ENCODE data around the gene VWA2. TPM values are rescaled to one million over a fixed set of nuclear protein-coding genes. Genes with fewer than 3 reads are reported as not detected.

VWA2 gene
- total and polyA plus RNA-seq, 2 donors (not counting 3 experiments of a cell fraction or from before 2014, with no cell fraction given), result not detected

DNA sequence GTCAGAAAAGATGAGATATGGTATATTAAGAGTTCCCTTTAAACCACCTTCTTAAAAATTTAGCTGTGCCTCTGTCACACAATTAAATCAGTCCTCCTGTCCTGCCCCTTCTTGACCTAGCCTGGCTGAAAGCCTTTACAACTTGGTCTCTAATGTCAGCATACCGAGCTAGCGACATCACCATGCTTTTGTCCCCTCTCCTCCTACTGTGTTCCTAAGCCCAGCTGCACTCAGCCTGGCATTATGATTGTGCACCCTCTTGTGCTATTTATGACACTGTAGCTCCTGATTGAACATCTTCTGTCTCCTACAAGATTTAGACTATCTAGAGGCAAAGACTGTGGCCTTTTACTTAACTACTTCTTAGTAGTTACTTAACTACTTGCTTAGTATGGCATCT, 30.7 kb upstream of the VWA2 start:
- no peaks in the 10 kb centered on the region for H3K9me3 ChIP-seq (replicated peaks; ENCODE audit: control insufficient read depth, insufficient read depth, low read length)
- no peak overlapping the region for H3K27ac ChIP-seq (ENCODE audit: insufficient read depth, low read depth, low read length)
- H3K4me3 ChIP-seq (replicated peaks in 1 of 3; ENCODE audit: insufficient read depth in 1 of 3, low read depth in 1 of 3, low read length in 3 of 3), result no peak overlapping the region
- H3K9me1 ChIP-seq (replicated peaks; ENCODE audit: control insufficient read depth, extremely low read depth, insufficient read depth, low read length), result no peaks in the 10 kb centered on the region
- DNase-seq (ENCODE audit: low read depth, low spot score) (no peak), FAIRE-seq (no peak)
- ChIA-PET CTCF (no interaction called here), POLR2A (no interaction called here)
- H3K79me2 ChIP-seq (ENCODE audit: control insufficient read depth, insufficient read depth, low read length), result no peaks in the 10 kb centered on the region
- H3K4me2 ChIP-seq (ENCODE audit: insufficient read depth, low read length), result no peak overlapping the region
- no peak overlapping the region for H2AFZ ChIP-seq (ENCODE audit: low read depth, low read length)
- dilution Hi-C loops (cut with MboI; ENCODE audit: extremely low pct_ligation_motif_present, low sequenced_read_pairs), result no loop called here
- BruUV-seq (replicated peaks), result no TSS peak
- no peaks in the 10 kb centered on the region for H3K4me1 ChIP-seq (ENCODE audit: control insufficient read depth, extremely low read depth, insufficient read depth, low read length)
- H3K27me3 ChIP-seq (ENCODE audit: control insufficient read depth in 2 of 2, insufficient read depth in 2 of 2, low read length in 2 of 2), result peaks cover 2 to 3% of the 10 kb centered on the region in 2 experiments
- no peaks in the 10 kb centered on the region for H3K36me3 ChIP-seq (ENCODE audit: control insufficient read depth in 2 of 2, extremely low read depth in 1 of 2, insufficient read depth in 2 of 2, low read length in 2 of 2)
- intact Hi-C loops (cut with micrococcal nuclease), result no loop called here
- TF ChIP-seq POLR2A (IDR thresholded peaks at IDR 0.05; ENCODE audit: low read depth, low read length), result no peak
- TF ChIP-seq, protein P1, sequence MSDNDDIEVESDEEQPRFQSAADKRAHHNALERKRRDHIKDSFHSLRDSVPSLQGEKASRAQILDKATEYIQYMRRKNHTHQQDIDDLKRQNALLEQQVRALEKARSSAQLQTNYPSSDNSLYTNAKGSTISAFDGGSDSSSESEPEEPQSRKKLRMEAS (IDR thresholded peaks at IDR 0.05; ENCODE audit: insufficient read depth, insufficient read length), result no peak
- TF ChIP-seq, protein P2, sequence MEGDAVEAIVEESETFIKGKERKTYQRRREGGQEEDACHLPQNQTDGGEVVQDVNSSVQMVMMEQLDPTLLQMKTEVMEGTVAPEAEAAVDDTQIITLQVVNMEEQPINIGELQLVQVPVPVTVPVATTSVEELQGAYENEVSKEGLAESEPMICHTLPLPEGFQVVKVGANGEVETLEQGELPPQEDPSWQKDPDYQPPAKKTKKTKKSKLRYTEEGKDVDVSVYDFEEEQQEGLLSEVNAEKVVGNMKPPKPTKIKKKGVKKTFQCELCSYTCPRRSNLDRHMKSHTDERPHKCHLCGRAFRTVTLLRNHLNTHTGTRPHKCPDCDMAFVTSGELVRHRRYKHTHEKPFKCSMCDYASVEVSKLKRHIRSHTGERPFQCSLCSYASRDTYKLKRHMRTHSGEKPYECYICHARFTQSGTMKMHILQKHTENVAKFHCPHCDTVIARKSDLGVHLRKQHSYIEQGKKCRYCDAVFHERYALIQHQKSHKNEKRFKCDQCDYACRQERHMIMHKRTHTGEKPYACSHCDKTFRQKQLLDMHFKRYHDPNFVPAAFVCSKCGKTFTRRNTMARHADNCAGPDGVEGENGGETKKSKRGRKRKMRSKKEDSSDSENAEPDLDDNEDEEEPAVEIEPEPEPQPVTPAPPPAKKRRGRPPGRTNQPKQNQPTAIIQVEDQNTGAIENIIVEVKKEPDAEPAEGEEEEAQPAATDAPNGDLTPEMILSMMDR (IDR thresholded peaks at IDR 0.05; ENCODE audit: extremely low read depth in 1 of 2, insufficient read depth in 1 of 2, low read depth in 1 of 2, low read length in 2 of 2), result no peak
- TF ChIP-seq POLR2AphosphoS5 (IDR thresholded peaks at IDR 0.05; ENCODE audit: insufficient read depth, low read depth, low read length), result no peak
- no peak overlapping the region for H3K9ac ChIP-seq (replicated peaks; ENCODE audit: extremely low read depth, insufficient read depth, low read length)
- no peaks in the 10 kb centered on the region for H4K20me1 ChIP-seq (replicated peaks; ENCODE audit: control insufficient read depth, extremely low read depth, insufficient read depth, low read length)

DNA sequence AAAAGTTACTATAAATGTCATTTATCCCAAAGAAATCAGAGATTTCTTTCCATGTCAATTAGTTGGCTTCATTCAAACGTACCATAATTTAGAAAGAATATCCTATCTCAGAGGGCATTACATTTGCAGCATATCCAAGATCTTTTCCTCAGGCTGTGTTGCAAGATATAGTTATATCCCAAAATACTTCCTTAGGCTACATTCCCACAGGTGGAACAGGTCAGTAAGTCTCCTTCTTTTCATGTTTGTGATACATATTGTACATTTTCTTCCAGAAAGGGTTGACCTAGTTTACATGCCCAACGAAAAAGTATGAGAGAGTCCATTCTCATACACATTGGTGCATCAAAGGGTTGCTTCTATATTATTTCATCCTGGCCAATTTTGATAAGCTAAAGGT, 26.9 kb upstream of the VWA2 start:
- Histone ChIP-seq H3K27me3 (ENCODE audit: control insufficient read depth in 2 of 2, insufficient read depth in 2 of 2, low read length in 2 of 2) (peaks cover 0 to 6% of the 10 kb centered on the region in 2 experiments), H3K4me3 (replicated peaks in 1 of 3; ENCODE audit: insufficient read depth in 1 of 3, low read depth in 1 of 3, low read length in 3 of 3) (no peak overlapping the region), H3K4me1 (ENCODE audit: control insufficient read depth, extremely low read depth, insufficient read depth, low read length) (no peaks in the 10 kb centered on the region), H2AFZ (ENCODE audit: low read depth, low read length) (no peak overlapping the region), H3K27ac (ENCODE audit: insufficient read depth, low read depth, low read length) (no peak overlapping the region), H3K36me3 (ENCODE audit: control insufficient read depth in 2 of 2, extremely low read depth in 1 of 2, insufficient read depth in 2 of 2, low read length in 2 of 2) (no peaks in the 10 kb centered on the region), H3K4me2 (ENCODE audit: insufficient read depth, low read length) (no peak overlapping the region), H3K9me1 (replicated peaks; ENCODE audit: control insufficient read depth, extremely low read depth, insufficient read depth, low read length) (no peaks in the 10 kb centered on the region), H3K9me3 (replicated peaks; ENCODE audit: control insufficient read depth, insufficient read depth, low read length) (no peaks in the 10 kb centered on the region), H4K20me1 (replicated peaks; ENCODE audit: control insufficient read depth, extremely low read depth, insufficient read depth, low read length) (no peaks in the 10 kb centered on the region), H3K9ac (replicated peaks; ENCODE audit: extremely low read depth, insufficient read depth, low read length) (no peak overlapping the region), H3K79me2 (ENCODE audit: control insufficient read depth, insufficient read depth, low read length) (no peaks in the 10 kb centered on the region)
- ChIA-PET CTCF (no interaction called here), POLR2A (no interaction called here)
- no TSS peak for BruUV-seq (replicated peaks)
- dilution Hi-C loops (cut with MboI; ENCODE audit: extremely low pct_ligation_motif_present, low sequenced_read_pairs) (no loop called here), intact Hi-C loops (cut with micrococcal nuclease) (no loop called here)
- FAIRE-seq (no peak), DNase-seq (ENCODE audit: low read depth, low spot score) (no peak)
- TF ChIP-seq MYC (IDR thresholded peaks at IDR 0.05; ENCODE audit: low read depth, low read length), result no peak
- TF ChIP-seq, protein P1 (IDR thresholded peaks at IDR 0.05; ENCODE audit: insufficient read depth, insufficient read length), result no peak
- TF ChIP-seq FOS (IDR thresholded peaks at IDR 0.05; ENCODE audit: borderline replicate concordance, insufficient read depth, low read length), result no peak
- no peak for TF ChIP-seq EZH2 (IDR thresholded peaks at IDR 0.05; ENCODE audit: borderline replicate concordance, low read depth, low read length, severe bottlenecking)
- no peak for TF ChIP-seq POLR2AphosphoS5 (IDR thresholded peaks at IDR 0.05; ENCODE audit: insufficient read depth, low read depth, low read length)
- TF ChIP-seq, protein P2 (IDR thresholded peaks at IDR 0.05; ENCODE audit: extremely low read depth in 1 of 2, insufficient read depth in 1 of 2, low read depth in 1 of 2, low read length in 2 of 2), result no peak
- TF ChIP-seq POLR2A (IDR thresholded peaks at IDR 0.05; ENCODE audit: low read depth, low read length), result no peak
